DMS153 (cell line): ENCODE measurements around the gene HINFP.
"Not testable (repeated sequence)": the region's sequence is repeated elsewhere in the genome, so short reads cannot be mapped to it uniquely, and the experiment has no call there.

Experiments
- DNase-seq: peaks from one replicate; lab custom pipeline; 2025; lab: John Stamatoyannopoulos, UW

HINFP gene

DNA sequence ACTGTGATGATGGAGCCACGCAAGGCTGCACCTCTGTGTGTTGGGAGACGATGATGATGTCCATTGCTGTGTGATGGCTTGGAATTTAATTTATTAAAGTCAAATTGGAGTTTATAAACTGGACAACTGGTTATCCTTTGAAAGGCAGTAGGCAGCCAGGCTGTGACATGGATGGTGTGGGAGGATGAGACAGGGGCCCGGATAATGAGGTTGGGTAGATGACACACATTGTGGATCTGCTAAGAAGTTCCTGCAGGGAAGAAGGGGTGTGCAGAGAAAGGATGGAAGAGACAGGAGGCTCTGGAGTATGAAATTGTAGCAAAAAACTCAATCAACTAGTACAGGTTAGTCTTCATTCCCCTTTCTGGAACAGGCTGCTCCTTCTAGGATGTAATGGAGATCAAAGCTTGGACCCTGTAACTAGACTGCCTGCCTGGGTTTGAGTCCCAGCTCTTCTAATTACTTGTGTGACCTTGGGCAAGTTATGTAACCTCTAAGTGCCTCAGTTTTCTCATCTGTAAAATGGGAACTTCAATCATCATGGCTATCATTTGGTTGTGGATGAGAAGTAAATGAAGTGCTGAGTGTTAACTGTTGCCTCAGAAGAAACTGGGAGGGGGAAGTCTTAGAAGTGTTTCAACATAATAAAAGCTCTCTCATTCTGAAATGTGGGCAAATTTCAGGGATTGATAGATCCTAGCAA lies 4.2 kb upstream of the HINFP start:
- DNase-seq, result no peak

DNA sequence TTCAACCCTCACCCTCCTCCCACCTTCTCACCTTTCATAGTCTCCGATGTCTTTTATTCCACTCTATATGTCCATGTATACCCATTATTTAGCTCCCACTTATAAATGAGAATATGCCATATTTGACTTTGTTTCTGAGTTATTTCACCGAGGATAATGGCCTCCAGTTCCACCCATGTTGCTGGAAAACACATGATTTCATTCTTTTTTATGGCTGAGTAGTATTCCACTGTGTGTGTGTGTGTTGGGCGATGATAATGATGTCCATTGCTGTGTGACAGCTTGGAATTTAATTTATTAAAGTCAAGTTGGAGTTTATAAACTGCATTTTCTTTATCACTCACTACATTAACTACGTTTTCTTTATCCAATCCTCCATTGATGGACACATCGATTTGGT lies 3.2 kb upstream of the HINFP start:
- DNase-seq, result no peak

DNA sequence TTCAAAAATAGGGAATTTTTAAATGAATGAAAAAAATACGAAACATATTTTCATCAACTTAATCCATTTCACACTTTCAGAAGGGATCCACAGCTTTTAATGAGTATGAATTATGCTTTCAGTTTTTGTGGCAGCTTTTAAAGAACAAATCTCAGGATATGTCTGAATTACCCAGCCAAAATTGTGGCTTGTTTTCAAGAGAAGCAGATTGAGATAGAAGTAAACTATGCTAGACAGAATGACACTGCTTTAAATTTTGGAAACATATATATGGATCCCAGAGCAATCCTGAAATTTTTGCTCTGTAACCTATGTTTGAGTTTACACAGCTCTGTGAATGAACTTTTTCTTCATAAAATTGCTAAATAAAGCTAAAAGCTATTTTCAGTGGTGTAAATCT lies 2.4 kb upstream of the HINFP start:
- DNase-seq, result no peak

DNA sequence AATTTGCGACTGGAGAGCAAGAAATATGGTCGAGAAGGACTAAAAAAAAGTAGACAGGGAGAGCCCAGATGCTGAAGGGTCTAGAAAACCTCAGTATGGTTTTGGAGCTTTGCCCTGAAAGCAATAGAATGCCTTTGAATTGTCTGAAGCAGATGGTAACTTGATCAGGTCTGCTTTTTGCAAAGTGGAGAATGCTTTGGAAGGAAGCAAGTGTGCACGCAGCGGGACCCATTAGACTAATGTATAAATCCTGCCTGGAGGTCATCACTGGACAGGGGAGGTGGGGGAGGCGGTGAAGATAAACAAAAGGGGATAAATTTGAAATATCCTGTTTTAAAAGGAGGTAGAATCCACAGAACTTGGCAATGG lies 757 bp upstream of the HINFP start:
- no peak for DNase-seq

DNA sequence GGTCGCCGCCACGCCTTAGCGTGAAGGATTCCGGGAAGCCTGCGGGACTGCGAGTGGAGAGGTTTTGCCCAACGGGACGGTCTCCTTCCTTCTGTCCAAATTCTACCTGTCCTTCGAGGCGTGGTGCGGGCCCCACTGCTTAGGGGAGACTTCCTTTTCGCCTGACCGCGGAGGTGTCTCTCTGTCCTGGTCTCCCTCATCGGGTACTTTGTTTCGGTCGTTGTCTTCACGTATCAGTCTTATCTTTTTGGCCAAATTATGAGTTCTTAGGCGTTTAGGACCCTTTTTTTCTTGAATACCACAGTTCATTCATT lies 388 bp downstream of the HINFP start:
- DNase-seq, result no peak

DNA sequence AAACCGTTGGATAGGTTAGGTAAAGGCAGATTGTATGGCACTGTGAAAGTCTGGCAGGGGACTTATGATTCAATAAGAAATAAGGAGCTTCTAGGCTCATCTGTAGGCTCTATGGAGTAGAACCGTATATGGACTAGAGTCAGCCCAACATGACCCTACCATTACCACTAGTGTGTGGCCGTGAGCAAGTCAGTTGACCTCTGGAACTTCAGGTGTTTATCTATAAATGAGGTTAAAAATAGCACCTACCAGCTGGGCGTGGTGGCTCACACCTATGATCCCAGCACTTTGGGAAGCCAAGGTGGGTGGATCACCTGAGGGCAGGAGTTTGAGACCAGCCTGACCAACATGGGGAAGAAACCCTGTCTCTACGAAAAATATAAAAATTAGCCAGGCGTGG lies 4.4 kb downstream of the HINFP start:
- DNase-seq, result no peak

DNA sequence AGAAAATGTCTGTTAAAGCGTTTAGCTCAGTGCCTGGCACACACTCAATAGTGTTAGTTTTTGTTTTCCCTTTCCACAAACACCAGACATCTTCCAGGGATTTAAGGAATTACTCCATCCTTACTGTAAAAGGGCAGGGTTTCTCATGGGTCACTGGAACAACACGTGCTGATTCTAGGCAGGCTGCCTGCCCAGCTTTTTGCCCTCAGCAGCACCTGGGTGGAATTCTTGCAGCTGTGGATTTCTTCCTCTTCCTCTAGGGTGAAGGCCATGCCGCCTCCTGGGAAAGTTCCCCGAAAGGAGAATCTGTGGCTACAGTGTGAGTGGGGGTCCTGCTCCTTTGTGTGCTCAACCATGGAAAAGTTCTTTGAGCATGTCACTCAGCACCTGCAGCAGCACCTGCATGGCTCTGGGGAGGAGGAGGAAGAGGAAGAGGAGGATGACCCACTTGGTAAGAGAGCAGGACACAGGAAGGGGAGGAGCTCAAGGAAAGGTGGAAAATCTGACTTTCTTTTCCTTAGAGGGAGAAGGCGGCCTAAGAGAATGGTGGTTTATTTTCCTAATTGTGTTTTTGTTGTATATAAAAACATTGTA lies 5.4 kb downstream of the HINFP start:
- DNase-seq, result no peak

DNA sequence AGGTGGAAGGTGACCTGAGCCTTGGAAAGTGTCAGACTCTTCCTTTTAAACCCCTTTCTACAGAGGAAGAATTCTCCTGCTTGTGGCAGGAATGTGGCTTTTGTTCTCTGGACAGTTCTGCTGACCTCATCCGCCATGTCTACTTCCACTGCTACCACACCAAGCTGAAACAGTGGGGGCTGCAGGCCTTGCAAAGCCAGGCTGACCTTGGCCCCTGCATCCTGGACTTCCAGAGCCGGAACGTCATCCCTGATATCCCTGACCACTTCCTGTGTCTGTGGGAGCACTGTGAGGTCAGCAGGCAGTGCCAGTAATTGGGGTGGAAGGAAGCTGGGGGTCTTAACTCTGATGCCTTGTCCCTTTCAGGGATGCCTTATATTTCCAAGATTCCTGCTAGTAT lies 9.3 kb downstream of the HINFP start:
- DNase-seq, result no peak

DNA sequence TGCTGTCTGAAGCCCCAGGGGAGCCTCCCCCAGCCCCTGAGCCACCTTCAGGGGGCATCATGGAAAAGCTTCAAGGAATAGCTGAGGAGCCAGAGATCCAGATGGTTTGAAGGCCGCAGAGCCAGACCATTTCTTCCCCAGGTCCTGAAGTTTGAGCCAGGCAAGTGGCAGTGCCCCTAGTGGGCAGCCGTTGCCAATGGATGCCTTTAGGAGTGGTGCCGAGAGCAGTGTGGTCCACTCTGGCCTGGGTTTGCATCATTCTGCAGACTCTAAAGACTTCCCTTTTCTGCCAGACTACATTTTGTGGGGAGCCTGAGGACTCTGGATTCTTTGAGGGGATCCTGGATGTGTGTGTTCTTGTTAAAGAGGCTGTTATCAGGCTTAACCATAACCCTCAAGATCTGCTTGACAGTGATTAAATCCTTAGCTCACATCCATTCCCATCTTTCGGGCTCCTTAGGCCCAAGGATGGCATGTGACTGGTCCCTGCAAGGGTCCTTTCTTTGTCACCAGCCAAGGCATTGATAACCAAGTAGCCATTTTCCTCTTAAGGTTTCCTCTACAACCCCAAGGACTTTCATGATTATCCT lies 13.1 kb downstream of the HINFP start:
- DNase-seq, result no peak

DNA sequence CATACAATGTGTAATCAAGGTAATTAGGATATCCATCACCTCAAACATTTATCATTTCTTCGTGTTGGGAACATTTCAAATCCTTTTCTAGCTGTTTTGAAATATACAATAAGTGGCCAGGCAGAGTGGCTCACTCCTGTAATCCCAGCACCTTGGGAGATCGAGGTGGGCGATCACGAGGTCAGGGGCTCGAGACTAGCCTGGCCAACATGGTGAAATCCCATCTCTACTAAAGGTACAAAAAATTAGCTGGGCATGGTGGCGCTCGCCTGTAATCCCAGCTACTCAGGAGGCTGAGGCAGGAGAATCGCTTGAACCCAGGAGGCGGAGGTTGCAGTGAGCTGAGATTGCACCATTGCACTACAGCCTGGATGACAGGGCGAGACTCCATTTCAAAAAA lies 17.9 kb downstream of the HINFP start:
- DNase-seq, result not testable (repeated sequence)

DNA sequence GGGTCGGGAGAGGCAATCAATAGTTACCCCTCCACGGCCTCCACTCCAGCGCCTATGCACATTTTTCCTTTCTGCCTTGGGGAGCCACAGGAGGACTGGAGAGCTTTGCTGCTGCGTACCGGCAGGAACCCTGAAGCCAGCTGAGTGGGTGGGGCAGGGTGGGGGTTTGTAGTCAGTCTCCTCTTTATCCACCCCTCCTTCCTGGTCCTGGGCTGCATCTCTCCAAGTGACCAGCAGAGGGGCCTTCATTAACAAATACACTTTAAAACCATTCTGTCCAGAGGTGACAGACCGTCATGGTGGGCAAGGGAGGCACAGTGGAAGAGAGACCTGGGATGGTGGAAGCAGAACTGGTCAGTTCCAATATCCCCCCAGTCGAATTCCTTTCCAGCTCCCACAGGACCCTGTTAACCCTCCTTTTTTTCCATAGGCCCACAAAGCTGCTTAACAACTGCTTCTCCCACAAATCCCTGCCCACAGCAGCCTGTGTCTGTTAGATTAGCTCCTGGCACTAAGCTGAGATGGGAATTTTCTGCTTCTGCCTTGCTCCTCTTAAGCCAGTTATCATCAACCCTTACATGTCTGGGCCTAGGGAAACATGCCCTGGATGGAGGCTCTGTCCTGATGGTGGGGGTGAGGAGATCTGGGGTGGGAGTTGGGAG lies 23.6 kb downstream of the HINFP start:
- DNase-seq, result peak; percentile 68

DNA sequence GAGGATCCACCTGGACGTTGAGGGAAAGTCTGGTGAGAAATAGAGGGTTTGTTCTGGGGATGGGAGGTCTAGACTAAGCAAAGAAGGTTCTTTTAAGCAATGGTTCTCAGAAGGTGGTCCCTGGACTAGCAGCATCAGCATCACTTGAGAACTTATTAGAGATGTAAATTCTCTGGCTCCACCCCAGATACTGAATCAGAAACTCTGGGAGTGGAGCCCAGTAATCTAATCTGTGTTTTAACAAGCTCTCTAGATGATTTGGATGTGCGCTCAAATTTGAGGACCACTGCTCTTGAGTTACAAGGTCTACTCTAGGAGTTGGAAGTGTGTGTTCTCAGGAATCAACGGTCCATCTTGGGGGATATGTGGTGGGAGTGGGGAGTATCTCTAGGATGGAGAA lies 24.2 kb downstream of the HINFP start:
- DNase-seq, result no peak

DNA sequence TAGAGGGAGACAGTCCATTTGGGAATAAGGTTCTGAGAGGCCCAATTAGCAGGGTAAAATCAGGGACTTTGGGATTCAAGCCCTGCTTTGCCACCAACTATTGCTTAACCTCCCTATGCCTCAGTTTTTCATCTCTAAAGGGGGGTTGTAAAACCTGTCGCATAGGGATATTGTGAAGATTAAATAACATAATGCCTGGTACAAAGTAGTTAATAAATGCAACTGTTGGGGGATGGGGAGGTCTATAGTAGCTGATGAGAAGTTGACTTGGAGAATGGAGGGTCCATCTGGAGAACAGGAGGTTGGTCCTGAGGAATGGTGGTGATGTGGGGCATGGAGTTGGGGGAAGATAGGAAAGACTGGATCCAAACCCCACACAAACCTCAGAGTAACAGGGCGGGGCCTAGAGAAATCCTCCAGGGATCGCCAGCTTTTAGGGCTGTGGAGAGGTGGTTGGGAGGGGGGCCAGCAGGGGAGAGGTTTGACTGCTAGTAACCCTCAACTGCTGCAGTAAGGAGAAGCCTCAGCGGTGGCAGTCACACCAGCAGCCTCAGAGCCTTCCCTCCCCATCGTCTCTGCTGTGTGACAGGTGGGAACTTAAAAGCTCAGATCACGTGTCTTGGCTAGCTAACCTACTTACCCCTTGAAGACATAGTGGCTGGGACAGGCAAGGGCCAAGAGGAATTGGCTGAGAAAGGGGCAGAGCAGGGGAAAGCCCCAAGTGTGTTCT lies 26.4 kb downstream of the HINFP start:
- DNase-seq, result no peak

DNA sequence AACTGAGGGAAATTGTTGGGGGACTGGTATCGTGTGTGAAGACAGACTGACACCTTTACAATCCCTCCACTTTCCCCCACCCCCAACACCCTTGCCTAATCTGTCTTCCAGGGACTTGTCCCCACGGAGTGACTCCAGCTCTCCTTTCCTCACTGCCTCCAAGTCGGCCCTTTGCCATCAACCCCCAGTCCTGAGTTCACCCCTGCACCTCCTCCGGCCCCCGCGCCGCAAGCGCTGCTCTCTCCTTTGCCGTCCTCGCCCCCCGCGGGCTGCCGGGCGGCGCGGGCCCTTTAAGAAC lies 27.3 kb downstream of the HINFP start:
- no peak for DNase-seq

DNA sequence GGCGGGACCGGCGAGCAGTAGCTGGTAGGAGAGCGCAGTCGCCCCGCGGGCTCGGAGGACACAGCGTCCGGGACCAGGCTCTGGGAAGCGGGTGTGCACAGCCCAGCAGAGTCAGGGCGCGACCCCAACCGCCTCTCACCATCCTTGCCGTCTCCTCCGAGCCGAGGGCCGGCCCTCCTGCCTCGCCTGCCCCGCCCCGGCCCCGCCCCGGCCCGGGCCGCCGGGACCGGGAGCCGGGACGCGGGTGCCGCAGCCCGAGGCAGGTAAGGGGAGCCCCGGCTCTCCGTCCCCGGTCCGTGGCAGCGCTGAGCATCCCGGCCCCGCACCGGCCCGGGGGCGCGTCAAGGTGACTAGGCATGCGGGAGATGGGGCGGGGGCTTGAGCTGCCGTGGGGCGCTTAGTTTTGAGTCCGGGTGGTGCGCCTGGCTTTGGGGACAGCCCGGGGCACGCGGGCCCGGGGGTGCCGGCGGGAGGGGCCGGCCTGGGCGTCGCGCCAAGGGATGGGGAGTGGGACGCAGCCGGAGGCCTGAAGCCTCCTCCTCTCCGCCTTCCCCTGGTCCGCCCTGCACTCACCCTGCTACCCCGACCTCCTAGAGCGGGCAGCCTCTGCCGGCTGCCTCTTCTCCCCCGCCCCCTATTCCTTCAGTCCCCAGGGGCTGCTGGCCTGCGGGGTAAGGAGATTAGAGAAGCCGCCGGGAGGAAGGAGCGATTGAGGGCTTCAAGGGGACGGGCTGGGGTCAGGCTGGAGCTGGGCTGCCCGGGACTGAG lies 27.8 kb downstream of the HINFP start, which contains the start of gene ABCG4:
Gene ABCG4 (plus strand): TSS at position 35 of the 768 bp plus-strand sequence. CDS start 914 bp downstream, outside the sequence.
- no peak for DNase-seq

DNA sequence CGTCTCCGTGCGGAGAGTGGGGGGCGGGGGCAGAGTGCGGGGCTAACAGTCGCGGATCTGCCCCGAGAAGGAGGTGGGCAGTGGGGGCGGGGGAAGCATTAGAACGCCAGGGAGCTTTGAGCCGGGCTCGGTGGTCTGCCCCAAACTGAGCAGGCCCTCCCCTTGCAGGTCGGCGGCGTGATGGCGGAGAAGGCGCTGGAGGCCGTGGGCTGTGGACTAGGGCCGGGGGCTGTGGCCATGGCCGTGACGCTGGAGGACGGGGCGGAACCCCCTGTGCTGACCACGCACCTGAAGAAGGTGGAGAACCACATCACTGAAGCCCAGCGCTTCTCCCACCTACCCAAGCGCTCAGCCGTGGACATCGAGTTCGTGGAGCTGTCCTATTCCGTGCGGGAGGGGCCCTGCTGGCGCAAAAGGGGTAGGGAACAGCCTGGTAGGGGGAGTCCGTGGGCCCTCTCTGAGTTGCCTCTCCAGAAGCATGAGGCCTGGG lies 28.5 kb downstream of the HINFP start:
- no peak for DNase-seq

DNA sequence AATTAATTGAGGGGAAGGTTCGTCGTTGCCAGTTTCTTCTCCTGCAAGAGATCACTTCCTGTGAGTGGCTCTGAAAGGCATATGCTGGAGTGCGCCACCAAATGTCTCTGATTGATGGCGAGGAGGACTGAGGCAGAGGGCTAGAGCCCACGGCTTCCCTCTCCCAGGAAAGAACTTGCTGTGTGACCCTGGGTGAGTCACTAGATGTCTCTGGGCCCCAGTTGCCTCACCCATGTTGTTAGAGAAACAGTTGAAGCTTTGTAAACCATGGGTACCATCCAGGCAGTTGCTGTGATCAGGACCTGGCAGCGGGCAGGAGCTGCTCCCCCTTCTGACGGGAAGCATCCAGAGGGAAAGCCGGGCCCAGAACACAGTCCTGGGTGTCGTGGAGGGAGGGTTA lies 30.7 kb downstream of the HINFP start:
- DNase-seq, result no peak

DNA sequence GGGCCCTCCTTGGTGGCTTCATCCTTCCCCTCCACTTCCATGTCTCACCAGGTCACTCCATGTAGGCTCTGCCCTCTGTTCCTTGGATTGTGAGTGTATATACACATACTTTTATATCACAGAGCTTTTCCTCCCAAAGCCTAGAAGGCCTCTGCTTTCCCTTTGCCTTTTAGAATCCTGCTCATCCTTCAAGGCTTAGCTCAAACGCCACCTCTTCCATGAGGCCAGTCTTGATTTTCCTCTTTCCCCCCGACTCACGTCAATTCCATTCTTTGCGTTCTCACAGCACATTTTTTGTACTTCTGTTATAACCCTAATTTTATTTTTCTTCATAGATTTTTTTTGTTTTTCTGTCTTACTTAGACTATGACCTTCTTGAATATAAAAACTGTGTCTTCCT lies 31.2 kb downstream of the HINFP start:
- DNase-seq, result no peak

DNA sequence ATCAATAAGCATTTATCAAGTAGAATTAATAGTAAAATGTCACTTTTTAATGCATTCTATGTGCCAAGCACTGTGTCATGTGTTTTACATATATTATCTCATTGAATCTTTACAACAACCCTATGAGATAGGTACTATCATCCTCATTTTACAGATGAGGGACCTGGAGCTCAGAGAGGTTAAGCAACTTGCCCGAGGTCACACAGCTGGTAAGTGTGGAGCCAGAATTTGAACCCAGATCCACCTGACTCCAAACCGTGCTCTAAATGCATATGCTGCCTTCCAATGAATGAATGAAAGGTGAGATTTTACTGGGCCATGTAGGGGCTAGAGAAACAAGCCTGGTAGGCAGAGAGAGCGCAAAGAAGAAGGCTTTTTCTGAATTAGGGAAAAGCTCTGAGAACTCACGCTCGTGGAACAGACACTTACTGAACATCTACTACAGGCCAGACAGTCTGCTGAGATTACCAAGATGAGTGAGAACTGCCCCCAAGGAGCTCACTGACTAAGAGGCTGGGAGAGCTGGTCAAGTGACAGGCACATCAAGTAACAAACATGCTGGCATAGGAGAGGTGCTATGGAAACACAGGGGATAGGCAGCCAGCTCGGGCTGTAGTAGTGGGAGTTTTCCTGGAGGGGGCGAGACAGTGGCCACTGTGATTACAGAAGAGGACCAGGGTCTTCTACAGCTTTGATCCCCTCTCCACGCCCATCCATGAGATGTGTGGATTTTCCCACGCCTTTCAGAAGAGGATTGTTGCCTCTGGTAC lies 31.9 kb downstream of the HINFP start:
- no peak for DNase-seq

DNA sequence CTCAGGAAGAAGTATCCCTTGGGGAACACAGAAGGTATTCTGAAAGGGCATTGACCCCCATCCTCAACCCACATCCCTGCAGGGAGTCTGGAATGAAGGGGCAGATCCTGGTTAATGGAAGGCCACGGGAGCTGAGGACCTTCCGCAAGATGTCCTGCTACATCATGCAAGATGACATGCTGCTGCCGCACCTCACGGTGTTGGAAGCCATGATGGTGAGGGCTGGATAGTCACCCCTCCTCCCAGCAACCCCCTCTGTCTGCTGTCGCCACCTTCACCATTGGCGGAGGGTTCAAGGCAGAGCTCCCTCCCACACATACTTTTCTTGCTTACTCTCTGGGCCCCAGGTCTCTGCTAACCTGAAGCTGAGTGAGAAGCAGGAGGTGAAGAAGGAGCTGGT lies 32.8 kb downstream of the HINFP start:
- no peak for DNase-seq
